Natural killer cell (primary cell): ENCODE measurements around the gene OR8G5. TPM values are rescaled to one million over a fixed set of nuclear protein-coding genes. Genes with fewer than 3 reads are reported as not detected.

Experiments
- ATAC-seq, 3 donors: fragments of 150-1000 bp in 2 of 3; fragments of 200-7000 bp in 1 of 3; cut with Tn5 transposase; 1 replicate in 1 of 3; 2 replicates in 2 of 3; pipeline ENCODE4 v1.10.0; 2021; ENCODE audit warnings: mild to moderate bottlenecking in 2 of 3, moderate library complexity in 2 of 3
- DNase-seq, 2 donors: peaks; one replicate each; pipeline versions ENCODE4 v3.0.0 to v3.0.0-alpha.2; 2013 to 2021; ENCODE audit warnings: mixed read lengths in 1 of 2
- H3K27ac ChIP-seq: one replicate; pipeline ENCODE4 v1.5.1; 2013; ENCODE audit warnings: mild to moderate bottlenecking, low read length
- H3K27me3 ChIP-seq: one replicate; pipeline ENCODE4 v1.6.1; 2013; ENCODE audit warnings: low read length; ENCODE audit not compliant: control insufficient read depth, insufficient read depth
- H3K36me3 ChIP-seq: one replicate; pipeline ENCODE4 v1.6.1; 2013; ENCODE audit warnings: low read length; ENCODE audit not compliant: control insufficient read depth, insufficient read depth
- H3K4me1 ChIP-seq: one replicate; pipeline ENCODE4 v1.6.1; 2013; ENCODE audit warnings: low read length; ENCODE audit not compliant: control insufficient read depth, insufficient read depth
- H3K4me3 ChIP-seq: one replicate; pipeline ENCODE4 v1.5.1; 2013; ENCODE audit warnings: low read length
- H3K9me3 ChIP-seq: one replicate; pipeline ENCODE4 v1.6.1; 2013; ENCODE audit warnings: low read length; ENCODE audit not compliant: control insufficient read depth, insufficient read depth
- H3K27ac Mint-ChIP-seq, 2 donors: one replicate each; pipeline ENCODE4 v1.8.0; 2022; ENCODE audit warnings: mild to moderate bottlenecking in 2 of 2, mixed read lengths in 2 of 2, moderate library complexity in 1 of 2
- H3K27me3 Mint-ChIP-seq, 2 donors: one replicate each; pipeline ENCODE4 v1.8.0; 2022; ENCODE audit warnings: low read depth in 2 of 2, mixed read lengths in 2 of 2
- H3K36me3 Mint-ChIP-seq: one replicate; pipeline ENCODE4 v1.8.0; 2022; ENCODE audit warnings: mixed read lengths
- H3K4me1 Mint-ChIP-seq, 2 donors: one replicate each; pipeline ENCODE4 v1.8.0; 2022; ENCODE audit warnings: mixed read lengths in 2 of 2
- H3K4me3 Mint-ChIP-seq: one replicate; pipeline ENCODE4 v1.8.0; 2022; ENCODE audit warnings: mild to moderate bottlenecking, moderate library complexity, mixed read lengths
- H3K9me3 Mint-ChIP-seq, 2 donors: one replicate each; pipeline ENCODE4 v1.8.0; 2022; ENCODE audit warnings: mixed read lengths in 2 of 2
- WGBS: methylation state at CpG from one replicate; pipeline ENCODE4 v1.1.7; 2013; ENCODE audit warnings: missing lambda C conversion rate; ENCODE audit not compliant: insufficient coverage; 5-methylcytosine and 5-hydroxymethylcytosine counted together
- intact Hi-C: fragments of 100-400 bp; cut with micrococcal nuclease; formaldehyde crosslinking; loops from one replicate; pipeline ENCODE4 v1.14.2; 2022
- total RNA-seq, 4 donors: library from RNA; stranded (reverse); fragments of 120-200 nt in 1 of 4; gene quantifications; one replicate each; pipeline versions ENCODE4 v1.2.3 to v1.2.4, GENCODE V29; 2013 to 2022
- TF ChIP-seq, protein P1 (sequence below): fragments of 200-600 bp; IDR thresholded peaks from one replicate; pipeline ENCODE4 v1.8.0; 2022; ENCODE audit warnings: antibody characterized with exemption

The OR8G5 gene, protein sequence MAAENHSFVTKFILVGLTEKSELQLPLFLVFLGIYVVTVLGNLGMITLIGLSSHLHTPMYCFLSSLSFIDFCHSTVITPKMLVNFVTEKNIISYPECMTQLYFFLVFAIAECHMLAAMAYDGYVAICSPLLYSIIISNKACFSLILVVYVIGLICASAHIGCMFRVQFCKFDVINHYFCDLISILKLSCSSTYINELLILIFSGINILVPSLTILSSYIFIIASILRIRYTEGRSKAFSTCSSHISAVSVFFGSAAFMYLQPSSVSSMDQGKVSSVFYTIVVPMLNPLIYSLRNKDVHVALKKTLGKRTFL
- not detected for total RNA-seq
- not detected for total RNA-seq (2013)

DNA sequence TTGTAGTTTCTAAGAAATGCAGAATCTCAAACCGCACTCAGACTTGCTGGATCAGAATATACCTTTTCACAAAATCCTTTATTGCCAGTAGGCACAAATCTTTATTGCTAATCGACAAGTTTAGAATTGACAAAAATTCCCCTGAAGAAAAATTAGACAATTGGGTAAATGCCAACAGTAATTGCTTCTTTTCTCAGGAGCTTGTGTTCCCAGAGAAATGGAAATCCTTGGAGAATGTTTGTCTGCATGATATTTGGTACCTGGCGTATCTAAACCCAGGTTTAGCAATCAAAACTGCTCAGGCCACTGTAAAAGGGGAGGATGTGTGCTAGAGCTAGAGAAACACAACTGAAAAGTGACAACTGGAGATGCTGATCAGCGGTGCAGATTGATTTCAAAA, at the start of gene OR8G5:
Gene OR8G5, plus strand, starts transcription at position 301 of the 400 bp plus-strand sequence. CDS start 8,556 bp downstream, outside the sequence.
- Mint-ChIP-seq H3K36me3 (no peaks in the 10 kb centered on the region), H3K4me1 (no peaks in the 10 kb centered on the region)
- DNase-seq = no peak

DNA sequence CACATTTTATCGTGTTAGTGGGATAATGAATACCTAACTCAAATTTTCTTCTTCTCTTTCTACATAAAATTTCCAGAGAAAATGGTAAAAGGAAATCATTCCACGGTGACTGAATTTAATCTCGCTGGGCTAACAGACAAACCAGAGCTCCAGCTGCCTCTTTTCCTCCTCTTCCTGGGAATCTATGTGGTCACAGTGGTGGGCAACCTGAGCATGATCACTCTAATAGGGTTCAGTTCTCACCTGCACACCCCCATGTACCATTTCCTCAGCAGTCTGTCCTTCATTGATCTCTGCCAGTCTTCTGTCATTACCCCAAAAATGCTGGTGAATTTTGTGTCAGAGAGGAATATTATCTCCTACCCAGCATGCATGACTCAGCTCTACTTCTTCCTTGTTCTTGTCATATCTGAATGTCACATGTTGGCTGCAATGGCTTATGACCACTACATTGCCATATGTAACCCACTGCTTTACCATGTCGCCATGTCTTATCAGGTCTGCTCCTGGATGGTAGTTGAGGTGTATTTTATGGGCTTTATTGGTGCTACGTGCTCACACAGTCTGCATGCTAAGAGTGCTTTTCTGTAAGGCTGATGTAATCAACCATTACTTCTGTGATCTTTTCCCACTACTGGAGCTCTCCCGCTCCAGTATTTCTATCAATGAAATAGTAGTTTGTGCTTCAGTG, 48.9 kb upstream of the OR8G5 start:
- no peaks in the 10 kb centered on the region for H3K4me1 ChIP-seq

More for the DNA sequence above, at the start of gene OR8G5:
- intact Hi-C loops = no loop called here
- TF ChIP-seq, protein P1, sequence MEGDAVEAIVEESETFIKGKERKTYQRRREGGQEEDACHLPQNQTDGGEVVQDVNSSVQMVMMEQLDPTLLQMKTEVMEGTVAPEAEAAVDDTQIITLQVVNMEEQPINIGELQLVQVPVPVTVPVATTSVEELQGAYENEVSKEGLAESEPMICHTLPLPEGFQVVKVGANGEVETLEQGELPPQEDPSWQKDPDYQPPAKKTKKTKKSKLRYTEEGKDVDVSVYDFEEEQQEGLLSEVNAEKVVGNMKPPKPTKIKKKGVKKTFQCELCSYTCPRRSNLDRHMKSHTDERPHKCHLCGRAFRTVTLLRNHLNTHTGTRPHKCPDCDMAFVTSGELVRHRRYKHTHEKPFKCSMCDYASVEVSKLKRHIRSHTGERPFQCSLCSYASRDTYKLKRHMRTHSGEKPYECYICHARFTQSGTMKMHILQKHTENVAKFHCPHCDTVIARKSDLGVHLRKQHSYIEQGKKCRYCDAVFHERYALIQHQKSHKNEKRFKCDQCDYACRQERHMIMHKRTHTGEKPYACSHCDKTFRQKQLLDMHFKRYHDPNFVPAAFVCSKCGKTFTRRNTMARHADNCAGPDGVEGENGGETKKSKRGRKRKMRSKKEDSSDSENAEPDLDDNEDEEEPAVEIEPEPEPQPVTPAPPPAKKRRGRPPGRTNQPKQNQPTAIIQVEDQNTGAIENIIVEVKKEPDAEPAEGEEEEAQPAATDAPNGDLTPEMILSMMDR = no peak
- no peak within 1 kb of the TSS for H3K27ac Mint-ChIP-seq
- Histone ChIP-seq H3K4me1 (no peaks in the 10 kb centered on the region), H3K27me3 (no peaks in the 10 kb centered on the region), H3K36me3 (no peaks in the 10 kb centered on the region), H3K4me3 (no peak within 1 kb of the TSS), H3K9me3 (no peaks in the 10 kb centered on the region), H3K27ac (no peak within 1 kb of the TSS)
- peaks cover 0 to 2% of the 10 kb centered on the region in 2 donors for H3K9me3 Mint-ChIP-seq
- no peak for ATAC-seq
- H3K4me3 Mint-ChIP-seq = no peak within 1 kb of the TSS
- 73% methylated on average over 4 of the region's 4 CpGs for WGBS
- peaks cover 0 to 11% of the 10 kb centered on the region in 2 donors for H3K27me3 Mint-ChIP-seq

DNA sequence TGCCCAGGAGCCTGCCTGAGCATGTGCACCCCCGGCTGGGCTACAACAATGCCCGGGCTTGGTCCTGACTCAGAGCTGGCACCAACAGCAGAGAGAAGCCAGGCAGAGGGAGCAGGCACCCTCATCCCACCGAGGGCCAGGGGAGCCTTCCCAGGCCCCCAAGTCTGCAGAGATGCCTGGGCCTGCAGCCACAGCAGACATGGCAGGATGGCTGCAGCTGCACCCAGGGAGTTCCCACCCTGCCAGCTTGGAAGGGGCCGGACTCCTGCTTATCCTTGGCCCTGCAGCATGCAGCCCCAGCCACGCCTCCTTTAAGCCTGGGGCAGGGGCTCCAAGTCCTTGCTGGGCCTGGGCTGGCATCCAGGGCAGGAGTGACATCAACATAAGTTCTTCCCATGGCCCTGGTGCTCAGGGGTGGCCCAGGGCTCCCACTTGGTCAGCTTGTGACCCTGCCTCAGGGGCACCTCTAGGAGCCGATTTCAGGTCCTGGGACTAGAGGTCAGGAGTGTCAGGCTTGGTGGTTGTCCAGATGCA, 46.3 kb upstream of the OR8G5 start:
- no peaks in the 10 kb centered on the region for H3K4me1 ChIP-seq
- TF ChIP-seq, protein P1 = no peak
- H3K4me3 Mint-ChIP-seq = no peak overlapping the region
- no peak overlapping the region for H3K4me3 ChIP-seq
- no peaks in the 10 kb centered on the region for H3K36me3 ChIP-seq
- no peaks in the 10 kb centered on the region for H3K9me3 Mint-ChIP-seq
- ATAC-seq (no peak), DNase-seq (no peak)
- no peak overlapping the region for H3K27ac Mint-ChIP-seq
- H3K4me1 Mint-ChIP-seq = no peaks in the 10 kb centered on the region
- WGBS = 87% methylated on average over 6 of the region's 6 CpGs
- no peaks in the 10 kb centered on the region for H3K27me3 ChIP-seq
- H3K9me3 ChIP-seq = no peaks in the 10 kb centered on the region
- no peaks in the 10 kb centered on the region for H3K36me3 Mint-ChIP-seq
- H3K27me3 Mint-ChIP-seq = peaks cover 0 to 3% of the 10 kb centered on the region in 2 donors
- intact Hi-C loops = no loop called here
- H3K27ac ChIP-seq = no peak overlapping the region

More for the DNA sequence above, 48.9 kb upstream of the OR8G5 start:
- Mint-ChIP-seq H3K36me3 (no peaks in the 10 kb centered on the region), H3K4me1 (no peaks in the 10 kb centered on the region), H3K27me3 (peaks cover 0 to 3% of the 10 kb centered on the region in 2 donors), H3K9me3 (no peaks in the 10 kb centered on the region), H3K27ac (no peak overlapping the region), H3K4me3 (no peak overlapping the region)
- Histone ChIP-seq H3K27me3 (no peaks in the 10 kb centered on the region), H3K4me3 (no peak overlapping the region), H3K9me3 (no peaks in the 10 kb centered on the region), H3K27ac (no peak overlapping the region), H3K36me3 (no peaks in the 10 kb centered on the region)
- DNase-seq = no peak
- ATAC-seq = peak in 1 of 3 donors; percentile 59
- TF ChIP-seq, protein P1 = no peak
- intact Hi-C loops = no loop called here
- 70% methylated on average over 4 of the region's 6 CpGs for WGBS
